ENCODE results near the gene HTRA3.

Gene HTRA3

GRCh38 chr4:8235224-8235623 is 34.3 kb upstream of the HTRA3 start:
- no peak for DNase-seq

- no peak for DNase-seq
Observed at GRCh38 chr4:8235686-8236085, 33.9 kb upstream of the HTRA3 start.

GRCh38 chr4:8236106-8236919 is 33.2 kb upstream of the HTRA3 start:
- DNase-seq, result no peak

GRCh38 chr4:8236920-8237195 is 32.7 kb upstream of the HTRA3 start:
- no peak for DNase-seq

GRCh38 chr4:8237256-8237989 is 32.1 kb upstream of the HTRA3 start:
- DNase-seq, result no peak

- DNase-seq, result no peak
Observed at GRCh38 chr4:8238036-8238511, 31.5 kb upstream of the HTRA3 start.

GRCh38 chr4:8238515-8239053 is 31.0 kb upstream of the HTRA3 start:
- no peak for DNase-seq

- DNase-seq, result no peak
Observed at GRCh38 chr4:8239226-8239625, 30.3 kb upstream of the HTRA3 start.

- DNase-seq, result no peak
Observed at GRCh38 chr4:8239661-8240060, 29.9 kb upstream of the HTRA3 start.

- DNase-seq, result no peak
Observed at GRCh38 chr4:8240211-8241041, 29.1 kb upstream of the HTRA3 start.

- no peak for DNase-seq
Observed at GRCh38 chr4:8241211-8241779, 28.3 kb upstream of the HTRA3 start.

- peak; percentile 38 for DNase-seq
Observed at GRCh38 chr4:8241895-8242696, 27.5 kb upstream of the HTRA3 start.

- no peak for DNase-seq
Observed at GRCh38 chr4:8242782-8243560, 26.6 kb upstream of the HTRA3 start.

GRCh38 chr4:8244001-8244757 is 25.4 kb upstream of the HTRA3 start:
- DNase-seq, result no peak

- DNase-seq, result no peak
Observed at GRCh38 chr4:8244931-8245460, 24.6 kb upstream of the HTRA3 start.

- no peak for DNase-seq
Observed at GRCh38 chr4:8245884-8246833, 23.4 kb upstream of the HTRA3 start.

- DNase-seq, result no peak
Observed at GRCh38 chr4:8247047-8247930, 22.3 kb upstream of the HTRA3 start.

- DNase-seq, result no peak
Observed at GRCh38 chr4:8248091-8248490, 21.5 kb upstream of the HTRA3 start.
